Neural cell (in vitro differentiated cells): ENCODE measurements around the gene NT5C.
A peak's percentile ranks its signal among the peaks of the same experiment; 100 is the strongest.

ENCODE experiments used
- EZH2 ChIP-seq: fragments of 200-600, 300-800 bp; shearing (Covaris generic), sonication (generic); IDR thresholded peaks from 2 replicates; pipeline ENCODE4 v1.6.1; 2014; ENCODE audit warnings: antibody characterized with exemption, low read length, borderline replicate concordance, mild to moderate bottlenecking; ENCODE audit not compliant: insufficient read depth, poor library complexity, severe bottlenecking
- MXI1 ChIP-seq: fragments of 450-650 bp; conservative IDR thresholded peaks from 2 replicates; pipeline ENCODE4 v1.6.1; 2014; ENCODE audit warnings: antibody characterized with exemption, mild to moderate bottlenecking; ENCODE audit not compliant: poor library complexity, severe bottlenecking
- POLR2AphosphoS5 ChIP-seq: IDR thresholded peaks from 2 replicates; pipeline ENCODE4 v1.6.1; 2012
- RAD21 ChIP-seq: fragments of 450-650 bp; conservative IDR thresholded peaks from 2 replicates; pipeline ENCODE4 v1.6.1; 2014; ENCODE audit warnings: antibody characterized with exemption, mild to moderate bottlenecking, moderate library complexity
- SMC3 ChIP-seq: fragments of 450-650 bp; conservative IDR thresholded peaks from 2 replicates; pipeline ENCODE4 v1.6.1; 2014; ENCODE audit warnings: antibody characterized with exemption, mild to moderate bottlenecking, moderate library complexity; ENCODE audit not compliant: poor library complexity
- TAF1 ChIP-seq: IDR thresholded peaks from 2 replicates; pipeline ENCODE4 v1.6.1; 2012; ENCODE audit warnings: low read depth
- TF ChIP-seq, protein P1 (sequence below): fragments of 450-650 bp; IDR thresholded peaks from 2 replicates; pipeline ENCODE4 v1.5.1; 2014; ENCODE audit warnings: antibody characterized with exemption, mild to moderate bottlenecking, moderate library complexity; ENCODE audit not compliant: poor library complexity, severe bottlenecking

GRCh38 chr17:75133001-75133400, 1.5 kb upstream of the NT5C start:
- TF ChIP-seq EZH2 = no peak
- TF ChIP-seq SMC3 = no peak
- TF ChIP-seq, protein P1, sequence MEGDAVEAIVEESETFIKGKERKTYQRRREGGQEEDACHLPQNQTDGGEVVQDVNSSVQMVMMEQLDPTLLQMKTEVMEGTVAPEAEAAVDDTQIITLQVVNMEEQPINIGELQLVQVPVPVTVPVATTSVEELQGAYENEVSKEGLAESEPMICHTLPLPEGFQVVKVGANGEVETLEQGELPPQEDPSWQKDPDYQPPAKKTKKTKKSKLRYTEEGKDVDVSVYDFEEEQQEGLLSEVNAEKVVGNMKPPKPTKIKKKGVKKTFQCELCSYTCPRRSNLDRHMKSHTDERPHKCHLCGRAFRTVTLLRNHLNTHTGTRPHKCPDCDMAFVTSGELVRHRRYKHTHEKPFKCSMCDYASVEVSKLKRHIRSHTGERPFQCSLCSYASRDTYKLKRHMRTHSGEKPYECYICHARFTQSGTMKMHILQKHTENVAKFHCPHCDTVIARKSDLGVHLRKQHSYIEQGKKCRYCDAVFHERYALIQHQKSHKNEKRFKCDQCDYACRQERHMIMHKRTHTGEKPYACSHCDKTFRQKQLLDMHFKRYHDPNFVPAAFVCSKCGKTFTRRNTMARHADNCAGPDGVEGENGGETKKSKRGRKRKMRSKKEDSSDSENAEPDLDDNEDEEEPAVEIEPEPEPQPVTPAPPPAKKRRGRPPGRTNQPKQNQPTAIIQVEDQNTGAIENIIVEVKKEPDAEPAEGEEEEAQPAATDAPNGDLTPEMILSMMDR = no peak
- peak; percentile 26 for TF ChIP-seq POLR2AphosphoS5
- no peak for TF ChIP-seq RAD21
- TF ChIP-seq TAF1 = no peak
- TF ChIP-seq MXI1 = no peak
